ENCODE measurements around the gene ARPC1B.

ARPC1B gene

GRCh38 chr7:99380032-99380822 lies 5.7 kb downstream of the ARPC1B start:
- TF ChIP-seq CTCF (IDR thresholded peaks at IDR 0.05; ENCODE audit: low read depth, low read length, missing control alignments): no peak
- peak; percentile 52 for DNase-seq
- H3K4me3 ChIP-seq (ENCODE audit: low read depth, low read length): no peak overlapping the region
- H3K27ac ChIP-seq: peak overlapping the region; percentile 80
- in situ Hi-C loops (cut with HindIII; ENCODE audit: low pct_ligation_motif_present, low sequenced_read_pairs): no loop called here
- no peaks in the 10 kb centered on the region for H3K27me3 ChIP-seq (replicated peaks)
- peaks cover 27% of the 10 kb centered on the region for H3K36me3 ChIP-seq (replicated peaks)

GRCh38 chr7:99380823-99381663 lies 6.5 kb downstream of the ARPC1B start:
- DNase-seq: no peak
- peak overlapping the region; percentile 80 for H3K27ac ChIP-seq
- H3K27me3 ChIP-seq (replicated peaks): no peaks in the 10 kb centered on the region
- H3K36me3 ChIP-seq (replicated peaks): peaks cover 34% of the 10 kb centered on the region
- no peak overlapping the region for H3K4me3 ChIP-seq (ENCODE audit: low read depth, low read length)
- in situ Hi-C loops (cut with HindIII; ENCODE audit: low pct_ligation_motif_present, low sequenced_read_pairs): no loop called here
- TF ChIP-seq CTCF (IDR thresholded peaks at IDR 0.05; ENCODE audit: low read depth, low read length, missing control alignments): no peak

- no peak overlapping the region for H3K27ac ChIP-seq
- no peak overlapping the region for H3K4me3 ChIP-seq (ENCODE audit: low read depth, low read length)
- TF ChIP-seq CTCF (IDR thresholded peaks at IDR 0.05; ENCODE audit: low read depth, low read length, missing control alignments): no peak
- H3K36me3 ChIP-seq (replicated peaks): peaks cover 37% of the 10 kb centered on the region
- DNase-seq: no peak
- no peaks in the 10 kb centered on the region for H3K27me3 ChIP-seq (replicated peaks)
- in situ Hi-C loops (cut with HindIII; ENCODE audit: low pct_ligation_motif_present, low sequenced_read_pairs): no loop called here
Observed at GRCh38 chr7:99381664-99382075, 7.1 kb downstream of the ARPC1B start.

- TF ChIP-seq CTCF (IDR thresholded peaks at IDR 0.05; ENCODE audit: low read depth, low read length, missing control alignments): no peak
- Histone ChIP-seq H3K4me3 (ENCODE audit: low read depth, low read length) (no peak overlapping the region), H3K27ac (no peak overlapping the region), H3K36me3 (replicated peaks) (peaks cover 45% of the 10 kb centered on the region), H3K27me3 (replicated peaks) (no peaks in the 10 kb centered on the region)
- DNase-seq: no peak
- in situ Hi-C loops (cut with HindIII; ENCODE audit: low pct_ligation_motif_present, low sequenced_read_pairs): no loop called here
Observed at GRCh38 chr7:99383203-99383602, 8.7 kb downstream of the ARPC1B start.

GRCh38 chr7:99383791-99384370 lies 9.4 kb downstream of the ARPC1B start:
- H3K27ac ChIP-seq: no peak overlapping the region
- peaks cover 50% of the 10 kb centered on the region for H3K36me3 ChIP-seq (replicated peaks)
- DNase-seq: no peak
- H3K27me3 ChIP-seq (replicated peaks): no peaks in the 10 kb centered on the region
- in situ Hi-C loops (cut with HindIII; ENCODE audit: low pct_ligation_motif_present, low sequenced_read_pairs): no loop called here
- no peak for TF ChIP-seq CTCF (IDR thresholded peaks at IDR 0.05; ENCODE audit: low read depth, low read length, missing control alignments)
- no peak overlapping the region for H3K4me3 ChIP-seq (ENCODE audit: low read depth, low read length)
